ENCODE data around the gene PHF2. TPM values are rescaled to one million over a fixed set of nuclear protein-coding genes. Genes with fewer than 3 reads are reported as not detected.
A peak's percentile ranks its signal among the peaks of the same experiment; 100 is the strongest.

Gene PHF2
- total RNA-seq, 1 experiment from 2014 or later, result 22.6 TPM

- DNase-seq (ENCODE audit: low read depth), result no peak
These were observed 102.0 kb downstream of the PHF2 start for GRCh38 chr9:93678199-93679019.

- no peak for DNase-seq (ENCODE audit: low read depth)
These were observed 103.4 kb downstream of the PHF2 start for GRCh38 chr9:93679536-93680442.

- no peak for DNase-seq (ENCODE audit: low read depth)
These were observed 104.3 kb downstream of the PHF2 start for GRCh38 chr9:93680443-93681268.

GRCh38 chr9:93681269-93682154, 105.1 kb downstream of the PHF2 start:
- no peak for DNase-seq (ENCODE audit: low read depth)

- peak; percentile 52 for DNase-seq (ENCODE audit: low read depth)
These were observed 106.0 kb downstream of the PHF2 start for GRCh38 chr9:93682155-93682968.

GRCh38 chr9:93683331-93684134, 107.1 kb downstream of the PHF2 start:
- no peak for DNase-seq (ENCODE audit: low read depth)

GRCh38 chr9:93684161-93684765, 107.9 kb downstream of the PHF2 start:
- DNase-seq (ENCODE audit: low read depth), result no peak

GRCh38 chr9:93684806-93685543, 108.6 kb downstream of the PHF2 start:
- peak; percentile 44 for DNase-seq (ENCODE audit: low read depth)

GRCh38 chr9:93686127-93686879, 109.9 kb downstream of the PHF2 start:
- no peak for DNase-seq (ENCODE audit: low read depth)

- no peak for DNase-seq (ENCODE audit: low read depth)
These were observed 110.5 kb downstream of the PHF2 start for GRCh38 chr9:93686880-93687236.

- DNase-seq (ENCODE audit: low read depth), result no peak
These were observed 114.2 kb downstream of the PHF2 start for GRCh38 chr9:93690618-93691017.

GRCh38 chr9:93693129-93693528, 116.7 kb downstream of the PHF2 start:
- DNase-seq (ENCODE audit: low read depth), result no peak

GRCh38 chr9:93697352-93698139, 121.2 kb downstream of the PHF2 start:
- no peak for DNase-seq (ENCODE audit: low read depth)

- DNase-seq (ENCODE audit: low read depth), result no peak
These were observed 121.9 kb downstream of the PHF2 start for GRCh38 chr9:93698140-93698908.

GRCh38 chr9:93699650-93700049, 123.3 kb downstream of the PHF2 start:
- DNase-seq (ENCODE audit: low read depth), result no peak
